GM23338 (cell line): ENCODE results near the gene ETFA.

Experiments used
- CREB1 ChIP-seq: fragments of 250-450 bp; sonication (Bioruptor Pico); IDR thresholded peaks from 2 replicates; pipeline ENCODE4 v1.5.0; 2020; ENCODE audit warnings: low read depth, mild to moderate bottlenecking, moderate library complexity
- CTCF ChIP-seq, 2 experiments: fragments of 200-600 bp in 1 of 2; sonication (generic) in 1 of 2; conservative IDR thresholded peaks; 2 replicates each; pipeline versions ENCODE4 v1.5.1 to v1.6.1; 2016 to 2017; ENCODE audit warnings: antibody characterized with exemption in 2 of 2, low read depth in 2 of 2, mild to moderate bottlenecking in 2 of 2, moderate library complexity in 1 of 2
- ETS1 ChIP-seq: IDR thresholded peaks from 2 replicates; pipeline ENCODE4 v1.6.1; 2016; ENCODE audit warnings: antibody characterized with exemption
- EZH2 ChIP-seq: fragments of 200-600 bp; sonication (generic); IDR thresholded peaks from one replicate; pipeline ENCODE4 v1.8.0; 2017; ENCODE audit warnings: antibody characterized with exemption, mild to moderate bottlenecking, low read depth; ENCODE audit not compliant: unreplicated experiment
- EZH2phosphoT487 ChIP-seq: fragments of 200-600 bp; sonication (generic); IDR thresholded peaks from one replicate; pipeline ENCODE4 v1.8.1; 2018; ENCODE audit warnings: antibody characterized with exemption; ENCODE audit not compliant: unreplicated experiment
- JUNB ChIP-seq: IDR thresholded peaks from one replicate; pipeline ENCODE4 v1.6.1; 2016; ENCODE audit warnings: antibody characterized with exemption; ENCODE audit not compliant: unreplicated experiment
- NANOG ChIP-seq: IDR thresholded peaks from 2 replicates; pipeline ENCODE4 v1.6.1; 2016; ENCODE audit warnings: antibody characterized with exemption, borderline replicate concordance
- POLR2AphosphoS5 ChIP-seq: IDR thresholded peaks from 2 replicates; pipeline ENCODE4 v1.6.1; 2016; ENCODE audit warnings: antibody characterized with exemption, low read depth
- REST ChIP-seq: IDR thresholded peaks from one replicate; pipeline ENCODE4 v1.6.1; 2018; ENCODE audit warnings: antibody characterized with exemption; ENCODE audit not compliant: unreplicated experiment
- STAT1 ChIP-seq: IDR thresholded peaks from one replicate; pipeline ENCODE4 v1.6.1; 2016; ENCODE audit warnings: antibody characterized with exemption; ENCODE audit not compliant: unreplicated experiment
- ZNF114 ChIP-seq: fragments of 250-450 bp; sonication (Bioruptor Pico); IDR thresholded peaks from 2 replicates; pipeline ENCODE4 v1.5.0; 2020; ENCODE audit warnings: mild to moderate bottlenecking, moderate library complexity
- ZNF331 ChIP-seq: fragments of 250-450 bp; sonication (Bioruptor Pico); IDR thresholded peaks from 2 replicates; pipeline ENCODE4 v1.5.0; 2020; ENCODE audit warnings: low read depth, mild to moderate bottlenecking, moderate library complexity

- no peak for TF ChIP-seq CTCF (conservative IDR thresholded peaks at IDR 0.05; ENCODE audit: low read depth in 2 of 2)
- TF ChIP-seq NANOG, result no peak
- no peak for TF ChIP-seq EZH2
- no peak for TF ChIP-seq ZNF114 (CRISPR knock-in tag)
- TF ChIP-seq POLR2AphosphoS5, result no peak
- no peak for TF ChIP-seq STAT1
- no peak for TF ChIP-seq JUNB
- no peak for TF ChIP-seq CREB1
- no peak for TF ChIP-seq REST
- TF ChIP-seq EZH2phosphoT487, result no peak
- no peak for TF ChIP-seq ETS1
- no peak for TF ChIP-seq ZNF331 (CRISPR knock-in tag)
These were observed 142.9 kb downstream of the ETFA start for GRCh38 chr15:76168237-76168984.
